K562 treated with DMSO at 1 percent for 12 hours (cell line): ENCODE data around the gene SCNN1G. TPM values are rescaled to one million over a fixed set of nuclear protein-coding genes. Genes with fewer than 3 reads are reported as not detected.

Source experiments
- total RNA-seq: library from RNA; unstranded; fragments of 300-600 nt; gene quantifications from 2 replicates; pipeline ENCODE4 v1.2.3, GENCODE V29; 2022; ENCODE audit not compliant: insufficient read depth

Gene SCNN1G, protein sequence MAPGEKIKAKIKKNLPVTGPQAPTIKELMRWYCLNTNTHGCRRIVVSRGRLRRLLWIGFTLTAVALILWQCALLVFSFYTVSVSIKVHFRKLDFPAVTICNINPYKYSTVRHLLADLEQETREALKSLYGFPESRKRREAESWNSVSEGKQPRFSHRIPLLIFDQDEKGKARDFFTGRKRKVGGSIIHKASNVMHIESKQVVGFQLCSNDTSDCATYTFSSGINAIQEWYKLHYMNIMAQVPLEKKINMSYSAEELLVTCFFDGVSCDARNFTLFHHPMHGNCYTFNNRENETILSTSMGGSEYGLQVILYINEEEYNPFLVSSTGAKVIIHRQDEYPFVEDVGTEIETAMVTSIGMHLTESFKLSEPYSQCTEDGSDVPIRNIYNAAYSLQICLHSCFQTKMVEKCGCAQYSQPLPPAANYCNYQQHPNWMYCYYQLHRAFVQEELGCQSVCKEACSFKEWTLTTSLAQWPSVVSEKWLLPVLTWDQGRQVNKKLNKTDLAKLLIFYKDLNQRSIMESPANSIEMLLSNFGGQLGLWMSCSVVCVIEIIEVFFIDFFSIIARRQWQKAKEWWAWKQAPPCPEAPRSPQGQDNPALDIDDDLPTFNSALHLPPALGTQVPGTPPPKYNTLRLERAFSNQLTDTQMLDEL
- total RNA-seq = not detected in 2 replicates

DNA sequence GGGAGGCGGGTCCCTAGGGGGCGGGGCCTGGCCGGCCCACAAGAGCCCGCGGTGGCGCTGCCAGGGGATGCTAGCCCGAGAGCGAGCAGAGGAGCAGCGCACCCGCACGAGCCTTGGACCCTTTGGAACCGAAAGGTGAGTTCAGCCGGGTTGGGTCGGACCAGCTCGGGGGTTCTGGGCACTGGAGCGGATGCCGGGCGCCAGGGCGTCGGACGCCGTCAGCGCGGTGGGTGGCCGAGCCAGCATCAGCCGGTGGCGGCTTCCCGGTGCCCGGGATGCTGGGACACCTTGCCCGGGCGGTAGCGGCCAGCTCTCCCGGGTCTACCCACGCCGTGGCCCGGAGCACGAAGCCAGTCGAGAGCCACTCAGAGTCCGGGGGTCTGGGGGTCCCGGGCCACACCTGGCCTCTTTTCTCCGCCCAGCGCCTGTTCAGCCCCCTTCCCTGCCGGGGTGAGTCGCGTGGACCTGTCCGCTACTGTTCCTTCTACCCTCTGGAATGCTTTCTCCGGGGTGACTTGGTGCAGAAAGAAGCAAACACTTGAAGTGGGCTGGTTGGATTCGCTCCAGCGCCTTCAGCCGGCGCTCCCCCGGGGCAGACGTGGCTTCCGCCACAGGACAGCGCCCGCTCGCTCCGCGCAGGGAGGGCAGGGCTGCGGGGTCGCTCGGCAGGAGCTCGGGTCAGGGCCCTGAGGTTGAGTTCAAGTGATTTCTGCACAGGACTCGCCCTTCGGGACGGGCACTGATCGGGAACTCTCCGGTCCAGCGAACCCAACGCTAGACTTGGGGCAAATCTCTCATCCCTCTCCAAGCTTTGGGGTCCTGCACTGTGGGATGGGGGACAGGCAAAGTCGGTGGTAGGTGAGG lies at the start of gene SCNN1G:
Gene SCNN1G, plus strand, starts transcription at position 67 of the 864 bp plus-strand sequence. CDS start 3,527 bp downstream, outside the sequence.

GRCh38 chr16:23149267-23149992 lies 33.1 kb upstream of the SCNN1G start, which contains the start of gene USP31:
Gene USP31, minus strand, starts transcription at chr16:23149452. Its CDS starts 182 bp downstream, at chr16:23149270.

Other genes starting within 250 kb of the SCNN1G start
- gene USP31, start 33.3 kb upstream of the SCNN1G start, total RNA-seq = 1.1 and 2.3 TPM in 2 replicates
- not detected in 2 replicates for gene SCNN1B, start 119.6 kb downstream of the SCNN1G start, total RNA-seq